Keratinocyte (primary cell): ENCODE results near the gene CCDC85C. TPM values are rescaled to one million over a fixed set of nuclear protein-coding genes. Genes with fewer than 3 reads are reported as not detected.
A peak's percentile ranks its signal among the peaks of the same experiment; 100 is the strongest.

Experiments
- DNase-seq: peaks from one replicate; pipeline ENCODE4 v3.0.0-alpha.2; 2011; ENCODE audit warnings: low read depth, missing footprints, low spot score
- FAIRE-seq: peaks from 2 replicates; lab custom pipeline; 2011; peaks lifted over from hg19 to GRCh38; lab: Jason Lieb, UNC
- H2AFZ ChIP-seq: 2 replicates; pipeline ENCODE4 v1.6.0; 2012; ENCODE audit warnings: low read length, control low read depth, inconsistent platforms; ENCODE audit not compliant: control insufficient read depth
- H3K27ac ChIP-seq: 2 replicates; pipeline ENCODE4 v1.5.1; 2011; ENCODE audit warnings: low read length; ENCODE audit not compliant: control insufficient read depth, insufficient read depth
- H3K27me3 ChIP-seq: 3 replicates; pipeline ENCODE4 v1.6.0; 2011; ENCODE audit warnings: low read length; ENCODE audit not compliant: control insufficient read depth, insufficient read depth; ENCODE audit errors: extremely low read depth
- H3K36me3 ChIP-seq, 2 experiments: 2 replicates in 1 of 2; 3 replicates in 1 of 2; pipeline ENCODE4 v1.5.1; 2011; ENCODE audit warnings: low read length in 2 of 2, mild to moderate bottlenecking in 1 of 2; ENCODE audit not compliant: control insufficient read depth in 2 of 2, insufficient read depth in 2 of 2; ENCODE audit errors: extremely low read depth in 1 of 2
- H3K4me1 ChIP-seq: 3 replicates; pipeline ENCODE4 v1.5.1; 2011; ENCODE audit warnings: low read length; ENCODE audit not compliant: control insufficient read depth, insufficient read depth; ENCODE audit errors: extremely low read depth
- H3K4me2 ChIP-seq: 3 replicates; pipeline ENCODE4 v1.6.0; 2011; ENCODE audit warnings: low read depth, low read length; ENCODE audit not compliant: control insufficient read depth, insufficient read depth; ENCODE audit errors: extremely low read depth
- H3K4me3 ChIP-seq, 3 experiments: fragments of 200-600 bp in 1 of 3; sonication (generic) in 1 of 3; 2 replicates in 2 of 3; 3 replicates in 1 of 3; pipeline ENCODE4 v1.5.1; 2011 to 2016; ENCODE audit warnings: low read length in 3 of 3, mild to moderate bottlenecking in 3 of 3, control low read depth in 2 of 3, inconsistent platforms in 1 of 3, low read depth in 1 of 3, mixed read lengths in 1 of 3, mixed run types in 1 of 3, moderate library complexity in 1 of 3; ENCODE audit not compliant: control insufficient read depth in 2 of 3, insufficient read depth in 2 of 3; ENCODE audit errors: extremely low read depth in 1 of 3
- H3K79me2 ChIP-seq: 2 replicates; pipeline ENCODE4 v1.6.0; 2012; ENCODE audit warnings: low read length; ENCODE audit not compliant: control insufficient read depth, insufficient read depth
- H3K9ac ChIP-seq: 3 replicates; pipeline ENCODE4 v1.6.0; 2011; ENCODE audit warnings: low read length; ENCODE audit not compliant: control insufficient read depth, insufficient read depth; ENCODE audit errors: extremely low read depth
- H3K9me1 ChIP-seq: 3 replicates; pipeline ENCODE4 v1.6.0; 2011; ENCODE audit warnings: low read length; ENCODE audit not compliant: control insufficient read depth, insufficient read depth; ENCODE audit errors: extremely low read depth
- H3K9me3 ChIP-seq: 2 replicates; pipeline ENCODE4 v1.5.1; 2012; ENCODE audit warnings: low read depth, low read length; ENCODE audit not compliant: control insufficient read depth
- H4K20me1 ChIP-seq: 3 replicates; pipeline ENCODE4 v1.6.0; 2011; ENCODE audit warnings: low read length; ENCODE audit not compliant: control insufficient read depth, insufficient read depth; ENCODE audit errors: extremely low read depth
- EZH2 ChIP-seq: IDR thresholded peaks from one replicate; pipeline ENCODE4 v1.6.1; 2012; ENCODE audit warnings: inconsistent platforms, mild to moderate bottlenecking, low read length, moderate library complexity
- dilution Hi-C: fragments of 300-500 bp; cut with MboI; formaldehyde crosslinking; loops from one replicate; pipeline ENCODE4 v1.7.0; 2020; ENCODE audit warnings: low sequenced_read_pairs; ENCODE audit not compliant: extremely low pct_ligation_motif_present
- polyA plus RNA-seq, 5 experiments: library from polyadenylated mRNA; depleted of rRNA in 3 of 5; stranded (reverse) in 3 of 5; stranded (forward) in 1 of 5; unstranded in 1 of 5; fragments of >200 nt; gene quantifications; 1 replicate in 1 of 5; 2 replicates in 3 of 5; 3 replicates in 1 of 5; pipeline versions ENCODE4 v1.2.1 to v1.2.3, GENCODE V29; 2011 to 2012; ENCODE audit warnings: missing spikeins in 2 of 5, low read depth in 1 of 5, low replicate concordance in 1 of 5
- TF ChIP-seq, protein P1 (sequence below), 3 experiments: IDR thresholded peaks in 1 of 3; conservative IDR thresholded peaks in 1 of 3; optimal IDR thresholded peaks in 1 of 3; 2 replicates in 2 of 3; 3 replicates in 1 of 3; pipeline versions ENCODE3 to v1.5.1; 2011; ENCODE audit warnings: low read length in 3 of 3, mild to moderate bottlenecking in 3 of 3, moderate library complexity in 2 of 3, control low read depth in 1 of 3, inconsistent platforms in 1 of 3; ENCODE audit not compliant: insufficient read depth in 2 of 3; ENCODE audit errors: extremely low read depth in 1 of 3

CCDC85C gene
- polyA plus RNA-seq, 1 donor (not counting 4 experiments of a cell fraction or from before 2014, with no cell fraction given) = 13.2 TPM

GRCh38 chr14:99519931-99520421 is 84.0 kb downstream of the CCDC85C start:
- peaks cover under 1 to 7% of the 10 kb centered on the region in 2 experiments for H3K36me3 ChIP-seq
- peaks cover 5% of the 10 kb centered on the region for H4K20me1 ChIP-seq
- H3K27me3 ChIP-seq = no peaks in the 10 kb centered on the region
- dilution Hi-C loops = no loop called here
- TF ChIP-seq, protein P1, sequence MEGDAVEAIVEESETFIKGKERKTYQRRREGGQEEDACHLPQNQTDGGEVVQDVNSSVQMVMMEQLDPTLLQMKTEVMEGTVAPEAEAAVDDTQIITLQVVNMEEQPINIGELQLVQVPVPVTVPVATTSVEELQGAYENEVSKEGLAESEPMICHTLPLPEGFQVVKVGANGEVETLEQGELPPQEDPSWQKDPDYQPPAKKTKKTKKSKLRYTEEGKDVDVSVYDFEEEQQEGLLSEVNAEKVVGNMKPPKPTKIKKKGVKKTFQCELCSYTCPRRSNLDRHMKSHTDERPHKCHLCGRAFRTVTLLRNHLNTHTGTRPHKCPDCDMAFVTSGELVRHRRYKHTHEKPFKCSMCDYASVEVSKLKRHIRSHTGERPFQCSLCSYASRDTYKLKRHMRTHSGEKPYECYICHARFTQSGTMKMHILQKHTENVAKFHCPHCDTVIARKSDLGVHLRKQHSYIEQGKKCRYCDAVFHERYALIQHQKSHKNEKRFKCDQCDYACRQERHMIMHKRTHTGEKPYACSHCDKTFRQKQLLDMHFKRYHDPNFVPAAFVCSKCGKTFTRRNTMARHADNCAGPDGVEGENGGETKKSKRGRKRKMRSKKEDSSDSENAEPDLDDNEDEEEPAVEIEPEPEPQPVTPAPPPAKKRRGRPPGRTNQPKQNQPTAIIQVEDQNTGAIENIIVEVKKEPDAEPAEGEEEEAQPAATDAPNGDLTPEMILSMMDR (optimal IDR thresholded peaks at IDR 0.05 in 1 of 3, IDR thresholded peaks at IDR 0.05 in 1 of 3, conservative IDR thresholded peaks at IDR 0.05 in 1 of 3; ENCODE audit: extremely low read depth in 1 of 3, insufficient read depth in 2 of 3, low read length in 3 of 3) = no peak
- no peak for TF ChIP-seq EZH2
- FAIRE-seq (no peak), DNase-seq (no peak)
- peaks cover 4% of the 10 kb centered on the region for H3K4me1 ChIP-seq
- no peak overlapping the region for H3K4me2 ChIP-seq
- H3K4me3 ChIP-seq = no peak overlapping the region
- H3K9me3 ChIP-seq = no peaks in the 10 kb centered on the region
- no peaks in the 10 kb centered on the region for H3K9me1 ChIP-seq
- peaks cover 26% of the 10 kb centered on the region for H3K79me2 ChIP-seq
- H3K27ac ChIP-seq = no peak overlapping the region
- H3K9ac ChIP-seq = no peak overlapping the region
- no peak overlapping the region for H2AFZ ChIP-seq

DNA sequence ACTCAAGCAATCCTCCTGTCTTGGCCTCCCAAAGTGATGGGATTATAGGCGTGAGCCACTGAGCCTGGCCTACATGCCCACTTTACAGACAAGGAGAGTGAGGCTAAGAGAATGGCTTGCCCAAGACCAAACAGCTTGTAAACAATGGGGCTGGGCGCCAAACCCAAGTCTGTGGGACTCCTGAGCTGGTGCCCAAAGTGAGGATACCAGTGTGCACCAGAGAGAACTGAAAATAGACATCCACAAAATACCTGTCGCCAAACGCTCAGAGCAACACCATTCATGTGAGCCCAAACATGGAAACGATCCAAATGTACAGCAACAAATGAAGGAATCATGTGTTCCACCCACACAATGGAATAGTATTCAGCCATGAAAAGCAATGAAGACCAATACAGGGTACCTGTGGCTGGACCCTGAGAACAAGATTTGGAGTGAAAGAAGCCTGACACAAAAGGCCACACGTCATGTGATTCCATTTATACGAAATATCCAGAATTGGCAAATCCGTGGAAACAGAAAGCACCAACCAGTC is 84.6 kb downstream of the CCDC85C start:
- Histone ChIP-seq H3K4me2 (no peak overlapping the region), H3K79me2 (peaks cover 23% of the 10 kb centered on the region), H3K27me3 (no peaks in the 10 kb centered on the region), H4K20me1 (peaks cover 5% of the 10 kb centered on the region), H2AFZ (no peak overlapping the region), H3K36me3 (peaks cover 6 to 10% of the 10 kb centered on the region in 2 experiments), H3K27ac (no peak overlapping the region), H3K9me1 (no peaks in the 10 kb centered on the region), H3K9ac (no peak overlapping the region), H3K4me3 (no peak overlapping the region), H3K4me1 (peaks cover 4% of the 10 kb centered on the region), H3K9me3 (no peaks in the 10 kb centered on the region)
- DNase-seq = no peak
- dilution Hi-C loops = no loop called here
- no peak for TF ChIP-seq EZH2
- TF ChIP-seq, protein P1 (optimal IDR thresholded peaks at IDR 0.05 in 1 of 3, IDR thresholded peaks at IDR 0.05 in 1 of 3, conservative IDR thresholded peaks at IDR 0.05 in 1 of 3; ENCODE audit: extremely low read depth in 1 of 3, insufficient read depth in 2 of 3, low read length in 3 of 3) = no peak
- FAIRE-seq = peak; percentile 39
